Stimulated activated CD4-positive, alpha-beta T cell treated with anti-CD3 and anti-CD28 coated beads, Interleukin-12 subunit alpha, Interleukin-12 subunit beta, amount 100 ng/mL, for 4 hours (primary cell): ENCODE measurements around the gene MNT.

Source experiments
- DNase-seq: peaks from one replicate; pipeline ENCODE4 v3.0.0-alpha.2; 2020

Gene MNT

DNA sequence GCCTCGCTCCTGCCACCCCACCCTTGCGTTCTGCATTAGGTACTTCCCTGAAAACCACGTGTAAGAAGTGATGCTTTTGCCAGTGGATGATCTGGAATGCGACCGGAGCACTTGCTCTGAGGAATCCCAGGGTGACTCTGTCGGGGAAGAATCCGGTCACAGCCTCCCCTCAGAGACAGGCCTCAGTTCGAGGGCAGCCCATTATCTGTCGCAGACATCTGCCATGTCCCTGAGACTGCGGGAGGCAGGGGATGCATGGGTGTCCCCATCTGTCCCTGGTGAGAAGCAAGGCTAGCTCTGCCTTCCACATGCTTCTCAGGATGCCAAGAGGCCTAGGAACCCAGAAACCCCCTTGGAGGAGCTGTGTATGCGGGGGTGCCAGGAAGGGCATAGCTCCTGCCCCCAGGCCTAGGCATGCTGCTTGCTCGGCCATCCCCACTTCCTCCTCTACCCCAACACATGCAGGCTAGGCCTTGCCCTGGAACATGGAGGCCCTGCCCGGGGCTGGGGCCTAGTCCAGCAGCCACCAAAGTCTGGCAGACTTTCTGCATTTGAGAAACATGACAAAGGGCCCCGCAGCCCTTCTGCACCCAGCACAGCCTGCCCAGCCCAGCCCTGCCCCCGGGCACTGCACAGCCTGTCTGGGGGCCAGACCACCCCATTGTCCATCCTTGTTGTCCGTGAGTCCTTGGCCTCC lies 20.5 kb downstream of the MNT start:
- DNase-seq: no peak

DNA sequence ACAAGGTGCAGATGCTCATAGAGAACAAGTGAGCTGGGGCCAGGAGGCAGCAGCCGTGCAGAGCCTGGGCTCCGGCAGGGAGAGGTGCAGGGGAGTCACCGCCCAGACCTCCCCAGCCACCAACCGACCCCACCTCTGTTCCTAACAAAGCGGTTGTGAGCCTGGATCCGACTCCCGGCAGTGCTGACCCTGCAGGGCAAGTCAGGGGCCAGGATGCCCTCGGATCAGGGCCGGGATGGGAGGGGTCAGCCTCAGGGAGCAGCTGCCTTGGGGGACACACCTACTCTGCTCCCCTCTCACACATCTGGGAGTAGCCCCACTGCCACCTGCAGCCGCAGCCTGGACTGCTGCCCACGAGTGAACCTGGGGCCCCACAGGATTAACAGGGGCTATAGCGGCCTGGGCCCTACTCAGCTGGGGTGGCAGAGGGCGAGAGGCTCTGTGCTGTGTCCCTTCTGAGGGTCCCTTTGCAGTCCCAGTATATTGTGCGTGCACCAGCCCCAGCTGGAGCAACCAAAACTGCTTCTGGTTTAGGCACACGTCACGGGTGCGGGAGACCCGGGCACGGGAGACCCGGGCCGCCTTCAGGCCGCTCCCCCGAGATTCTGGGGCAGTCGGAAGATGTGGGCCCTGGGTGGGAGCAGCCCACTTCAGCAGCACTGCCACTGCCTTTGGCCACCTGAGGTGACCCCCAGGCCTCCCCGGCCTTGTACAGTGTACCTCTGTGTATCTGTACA lies 21.2 kb downstream of the MNT start:
- DNase-seq: no peak

GRCh38 chr17:2378905-2379304 lies 22.0 kb downstream of the MNT start:
- no peak for DNase-seq

GRCh38 chr17:2377659-2378058 lies 23.2 kb downstream of the MNT start:
- no peak for DNase-seq

- no peak for DNase-seq
Observed at GRCh38 chr17:2376107-2376506, 24.8 kb downstream of the MNT start.

DNA sequence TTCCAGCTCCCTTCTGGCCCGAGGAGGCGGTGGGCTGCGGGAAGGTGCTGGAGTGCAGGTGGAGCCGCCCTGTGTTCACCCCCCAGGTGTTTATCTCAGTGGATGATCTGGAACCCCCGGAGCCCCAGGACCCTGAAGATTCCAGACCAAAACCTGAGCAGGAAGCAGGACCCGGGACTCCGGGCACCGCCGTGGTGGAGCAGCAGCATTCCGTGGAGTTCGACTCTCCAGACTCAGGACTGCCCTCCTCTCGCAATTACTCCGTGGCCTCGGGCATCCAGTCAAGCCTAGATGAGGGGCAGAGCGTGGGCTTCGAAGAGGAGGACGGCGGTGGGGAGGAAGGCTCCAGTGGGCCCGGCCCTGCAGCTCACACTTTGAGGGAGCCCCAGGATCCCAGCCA lies 25.5 kb downstream of the MNT start:
- no peak for DNase-seq

- no peak for DNase-seq
Observed at GRCh38 chr17:2374549-2375285, 26.1 kb downstream of the MNT start.

GRCh38 chr17:2373179-2373578 lies 27.7 kb downstream of the MNT start:
- DNase-seq: no peak

- no peak for DNase-seq
Observed at GRCh38 chr17:2372681-2373080, 28.2 kb downstream of the MNT start.

GRCh38 chr17:2372180-2372579 lies 28.7 kb downstream of the MNT start:
- no peak for DNase-seq

DNA sequence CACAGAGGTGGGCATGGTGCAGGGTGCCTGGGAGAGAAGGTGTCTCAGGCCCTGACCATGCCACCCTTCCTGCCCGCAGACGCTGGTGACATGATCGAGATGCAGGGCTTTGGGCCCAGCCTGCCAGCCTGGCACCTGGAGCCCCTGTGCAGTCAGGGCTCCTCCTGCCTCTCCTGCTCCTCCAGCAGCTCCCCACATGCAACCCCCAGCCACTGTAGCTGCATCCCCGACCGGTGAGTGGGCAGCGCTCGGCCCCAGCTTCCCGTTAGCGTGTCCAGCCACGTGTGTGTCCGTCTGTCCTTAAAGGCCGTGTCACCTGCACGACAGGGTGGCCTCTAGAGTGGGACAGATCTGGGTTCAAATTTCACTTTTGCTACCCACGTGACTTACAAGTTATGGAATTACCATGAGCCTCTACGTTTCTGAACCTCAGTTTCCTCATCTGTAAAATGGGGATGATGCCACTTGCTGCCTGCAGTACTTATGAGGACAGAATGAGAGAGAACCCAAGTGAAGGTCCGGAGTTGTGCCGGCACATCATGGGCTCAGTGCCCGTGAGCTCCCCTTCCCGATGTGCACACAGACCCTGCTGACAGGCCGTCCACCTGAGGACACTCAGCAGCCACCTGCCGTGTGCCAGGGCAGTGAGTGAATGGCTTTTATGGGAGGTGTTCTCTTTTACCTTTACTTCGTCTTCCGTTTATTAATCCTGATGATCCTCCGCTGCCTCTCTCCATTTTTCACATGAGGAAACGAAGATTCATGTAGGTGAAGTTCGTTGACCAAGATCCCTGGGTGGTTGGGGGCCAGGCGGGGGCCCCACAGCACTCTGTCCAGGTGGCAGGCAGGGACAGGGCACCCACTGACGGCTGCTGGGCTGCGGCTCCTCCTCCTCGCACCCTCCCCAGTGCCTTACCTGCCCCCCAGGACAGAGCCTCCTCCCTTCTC lies 29.4 kb downstream of the MNT start:
- DNase-seq: no peak

GRCh38 chr17:2370211-2370589 lies 30.7 kb downstream of the MNT start:
- no peak for DNase-seq

GRCh38 chr17:2369551-2370210 lies 31.2 kb downstream of the MNT start:
- DNase-seq: no peak

DNA sequence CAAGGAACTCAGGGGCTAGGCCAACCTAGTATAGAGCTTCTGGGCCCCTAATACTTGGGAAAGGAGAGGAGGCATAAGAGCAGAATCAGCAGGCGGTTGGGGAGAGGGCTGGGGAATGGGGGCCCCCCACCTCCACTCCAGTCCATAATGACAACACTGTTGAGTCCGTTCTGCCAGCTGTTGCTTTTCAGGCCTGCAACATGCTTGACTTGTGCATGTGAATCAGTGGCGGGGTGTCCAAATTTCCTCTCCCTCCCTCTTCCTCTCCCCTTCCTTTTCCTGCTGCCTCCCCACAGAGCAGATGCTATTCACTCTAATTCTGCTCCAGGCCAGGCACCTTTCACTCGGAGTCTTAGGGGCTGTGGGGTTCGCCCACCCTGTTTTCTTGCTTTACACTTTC lies 31.8 kb downstream of the MNT start:
- no peak for DNase-seq

- DNase-seq: no peak
Observed at GRCh38 chr17:2368359-2368758, 32.5 kb downstream of the MNT start.

- no peak for DNase-seq
Observed at GRCh38 chr17:2366747-2367494, 33.9 kb downstream of the MNT start.

- DNase-seq: no peak
Observed at GRCh38 chr17:2365132-2365531, 35.7 kb downstream of the MNT start.

DNA sequence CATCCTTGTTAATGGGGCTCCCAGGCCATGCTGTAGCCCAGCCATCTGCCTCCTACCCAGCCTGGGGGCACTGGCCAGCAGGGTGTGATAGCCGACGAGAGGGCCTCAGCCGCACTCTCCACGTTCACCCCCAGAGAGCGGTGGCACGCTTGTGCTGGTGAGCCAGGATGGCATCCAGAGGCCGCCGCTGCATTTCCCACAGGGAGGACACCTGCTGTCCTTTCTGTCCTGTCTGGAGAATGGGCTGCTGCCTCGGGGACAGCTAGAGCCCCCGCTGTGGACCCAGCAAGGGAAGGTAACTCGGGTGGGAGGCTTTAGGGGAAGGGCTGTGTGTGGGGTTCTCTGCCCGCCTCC lies 36.1 kb downstream of the MNT start:
- no peak for DNase-seq

DNA sequence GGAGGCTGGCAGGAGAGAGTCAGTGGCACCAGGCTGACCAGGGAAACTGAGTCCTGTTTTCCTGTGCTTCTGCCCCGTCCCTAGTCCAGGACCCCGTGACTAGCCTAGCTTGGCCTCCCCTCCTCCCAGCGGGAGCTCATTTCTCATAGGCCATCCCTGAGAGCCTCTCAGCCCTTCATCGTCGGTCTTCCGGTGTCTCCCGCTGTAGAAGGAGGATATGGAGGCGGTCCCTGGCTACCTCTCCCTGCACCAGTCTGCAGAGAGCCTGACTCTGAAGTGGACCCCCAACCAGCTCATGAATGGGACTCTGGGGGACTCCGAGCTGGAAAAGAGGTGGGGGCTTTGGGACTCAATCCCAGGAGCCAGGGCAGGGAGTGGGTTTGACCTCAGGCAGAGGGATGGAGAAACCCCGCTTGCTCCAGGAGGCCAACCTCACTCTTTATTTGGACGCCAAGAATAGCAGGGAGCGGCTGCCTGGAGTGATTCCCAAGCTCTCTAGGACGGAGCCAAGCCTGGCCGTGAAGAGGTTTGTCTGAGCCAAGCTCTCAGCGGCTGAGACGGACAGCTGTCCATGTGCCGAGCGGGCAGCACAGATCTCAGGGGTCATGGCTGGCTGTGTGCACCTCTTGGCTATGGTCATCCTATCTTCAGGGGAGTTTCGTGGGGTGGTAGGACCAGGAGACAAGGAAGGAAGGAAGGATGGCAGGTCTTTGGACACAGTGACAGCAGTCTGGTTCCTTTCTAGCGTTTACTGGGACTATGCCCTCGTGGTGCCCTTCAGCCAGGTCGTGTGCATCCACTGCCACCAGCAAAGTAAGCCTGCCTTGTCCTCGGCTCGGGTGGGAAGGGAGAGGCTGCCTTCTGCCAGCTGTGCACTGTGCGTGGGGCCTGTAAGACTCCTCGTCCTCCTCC lies 36.8 kb downstream of the MNT start:
- DNase-seq: no peak

GRCh38 chr17:2363318-2363717 lies 37.5 kb downstream of the MNT start:
- DNase-seq: no peak

- no peak for DNase-seq
Observed at GRCh38 chr17:2362881-2363280, 38.0 kb downstream of the MNT start.
